Psoas muscle (tissue), 8 donors: Measurements from ENCODE around the gene AVPR1B. TPM values are rescaled to one million over a fixed set of nuclear protein-coding genes. Genes with fewer than 3 reads are reported as not detected.

ENCODE experiments used
- ATAC-seq, 4 donors: fragments of 200-7000 bp; cut with Tn5 transposase; one replicate each; pipeline ENCODE4 v1.9.1; 2020; ENCODE audit warnings: moderate library complexity in 3 of 4, mild to moderate bottlenecking in 2 of 4
- DNase-seq, 2 donors: peaks; one replicate each; pipeline ENCODE4 v3.0.0-alpha.2; 2020
- H3K27ac ChIP-seq: fragments of 200-600 bp; one replicate; pipeline ENCODE4 v1.8.0; 2022
- H3K27me3 ChIP-seq, 3 donors: fragments of 200-600 bp in 1 of 3; one replicate each; pipeline versions ENCODE4 v1.6.1 to v1.8.0; 2013 to 2022; ENCODE audit warnings: low read length in 2 of 3, mild to moderate bottlenecking in 2 of 3, moderate library complexity in 1 of 3; ENCODE audit not compliant: insufficient read depth in 3 of 3
- H3K36me3 ChIP-seq, 2 donors: fragments of 200-600 bp in 1 of 2; one replicate each; pipeline versions ENCODE4 v1.6.1 to v1.8.0; 2013 to 2022; ENCODE audit warnings: low read depth in 1 of 2, mild to moderate bottlenecking in 1 of 2, moderate library complexity in 1 of 2; ENCODE audit not compliant: insufficient read depth in 1 of 2
- H3K4me1 ChIP-seq: fragments of 200-600 bp; one replicate; pipeline ENCODE4 v1.8.0; 2022
- H3K4me3 ChIP-seq: fragments of 200-600 bp; one replicate; pipeline ENCODE4 v1.8.0; 2022; ENCODE audit warnings: mild to moderate bottlenecking
- H3K9me3 ChIP-seq: fragments of 200-600 bp; one replicate; pipeline ENCODE4 v1.8.0; 2022
- WGBS, 3 donors: extraction: QIAGEN DNeasy Blood & Tissue Kit; methylation state at CpG; one replicate each; pipeline versions ENCODE4 v1.1.6 to v1.1.7; 2013; 5-methylcytosine and 5-hydroxymethylcytosine counted together
- intact Hi-C, 2 donors: fragments of 100-400 bp; cut with DNase I; formaldehyde crosslinking; loops; one replicate each; pipeline versions ENCODE4 v1.11.0 to v1.14.2; 2022
- polyA plus RNA-seq, 3 donors: library from polyadenylated mRNA; stranded (reverse); fragments of 200-250 nt; gene quantifications; one replicate each; pipeline ENCODE4 v1.2.3, GENCODE V29; 2013
- total RNA-seq, 4 donors: library from RNA; stranded (reverse); fragmentation: NEBNext Ultra II Directional in 2 of 4; extraction: Animal tissue kit (Norgen Biotek cat#: 25700) in 2 of 4; gene quantifications; one replicate each; pipeline versions ENCODE4 v1.2.1 to v1.2.4, GENCODE V29; 2021 to 2023
- TF ChIP-seq, protein P1 (sequence below): fragments of 200-600 bp; IDR thresholded peaks from one replicate; pipeline ENCODE4 v1.8.0; 2022; ENCODE audit warnings: antibody characterized with exemption
- donor health status: healthy with polysubstance abuse.
- donor health status: DM: no; HTN: no; CAD: no; lungs with moderate emphysema.
- donor health status: Bipolar disorder and iron deficiency.
- donor health status: healthy.
- donor health status: DM: yes; HTN: yes; CAD: no.
- donor health status: DM: no; HTN: no; CAD: no.
- donor health status: DM: no; HTN: no; CAD: no.
- donor health status: DM: yes; HTN: yes; CAD: no.

Gene AVPR1B
- total and polyA plus RNA-seq, 7 donors: not detected

GRCh38 chr1:206142770-206143169, 25.6 kb upstream of the AVPR1B start:
- H3K9me3 ChIP-seq: no peaks in the 10 kb centered on the region
- H3K4me1 ChIP-seq: no peaks in the 10 kb centered on the region
- H3K27ac ChIP-seq: no peak overlapping the region
- H3K36me3 ChIP-seq: no peaks in the 10 kb centered on the region
- TF ChIP-seq, protein P1, sequence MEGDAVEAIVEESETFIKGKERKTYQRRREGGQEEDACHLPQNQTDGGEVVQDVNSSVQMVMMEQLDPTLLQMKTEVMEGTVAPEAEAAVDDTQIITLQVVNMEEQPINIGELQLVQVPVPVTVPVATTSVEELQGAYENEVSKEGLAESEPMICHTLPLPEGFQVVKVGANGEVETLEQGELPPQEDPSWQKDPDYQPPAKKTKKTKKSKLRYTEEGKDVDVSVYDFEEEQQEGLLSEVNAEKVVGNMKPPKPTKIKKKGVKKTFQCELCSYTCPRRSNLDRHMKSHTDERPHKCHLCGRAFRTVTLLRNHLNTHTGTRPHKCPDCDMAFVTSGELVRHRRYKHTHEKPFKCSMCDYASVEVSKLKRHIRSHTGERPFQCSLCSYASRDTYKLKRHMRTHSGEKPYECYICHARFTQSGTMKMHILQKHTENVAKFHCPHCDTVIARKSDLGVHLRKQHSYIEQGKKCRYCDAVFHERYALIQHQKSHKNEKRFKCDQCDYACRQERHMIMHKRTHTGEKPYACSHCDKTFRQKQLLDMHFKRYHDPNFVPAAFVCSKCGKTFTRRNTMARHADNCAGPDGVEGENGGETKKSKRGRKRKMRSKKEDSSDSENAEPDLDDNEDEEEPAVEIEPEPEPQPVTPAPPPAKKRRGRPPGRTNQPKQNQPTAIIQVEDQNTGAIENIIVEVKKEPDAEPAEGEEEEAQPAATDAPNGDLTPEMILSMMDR: no peak
- H3K27me3 ChIP-seq: peaks cover 0 to 4% (median 4%) of the 10 kb centered on the region in 3 donors
- intact Hi-C loops: no loop called here
- DNase-seq (no peak), ATAC-seq (no peak)
- 78 to 83% (median 79%) methylated on average over 2 of the region's 2 CpGs for WGBS, 3 donors
- no peak overlapping the region for H3K4me3 ChIP-seq

- no peak for DNase-seq
- TF ChIP-seq, protein P1: no peak
- H3K4me1 ChIP-seq: no peaks in the 10 kb centered on the region
- no peaks in the 10 kb centered on the region for H3K9me3 ChIP-seq
- WGBS, 3 donors: 88 to 93% (median 90%) methylated on average over 3 of the region's 3 CpGs
- intact Hi-C loops: no loop called here
- ATAC-seq: no peak
- H3K36me3 ChIP-seq: no peaks in the 10 kb centered on the region
- H3K27me3 ChIP-seq: peaks cover 0 to 4% (median 4%) of the 10 kb centered on the region in 3 donors
- no peak overlapping the region for H3K27ac ChIP-seq
- no peak overlapping the region for H3K4me3 ChIP-seq
Observed at GRCh38 chr1:206142011-206142410, 24.8 kb upstream of the AVPR1B start.

GRCh38 chr1:206136241-206136640, 19.1 kb upstream of the AVPR1B start:
- H3K27me3 ChIP-seq: peaks cover 0 to 4% (median 0%) of the 10 kb centered on the region in 3 donors
- DNase-seq: no peak
- no peaks in the 10 kb centered on the region for H3K4me1 ChIP-seq
- intact Hi-C loops: no loop called here
- 49 to 60% (median 59%) methylated on average over 2 of the region's 2 CpGs for WGBS, 3 donors
- H3K9me3 ChIP-seq: no peaks in the 10 kb centered on the region
- H3K4me3 ChIP-seq: no peak overlapping the region
- no peak for ATAC-seq
- no peak overlapping the region for H3K27ac ChIP-seq
- TF ChIP-seq, protein P1: no peak
- no peaks in the 10 kb centered on the region for H3K36me3 ChIP-seq

GRCh38 chr1:206135248-206135647, 18.1 kb upstream of the AVPR1B start:
- TF ChIP-seq, protein P1: no peak
- ATAC-seq: no peak

GRCh38 chr1:206133751-206134415, 16.7 kb upstream of the AVPR1B start:
- ATAC-seq (no peak), DNase-seq (no peak)
- intact Hi-C loops: no loop called here
- H3K4me3 ChIP-seq: no peak overlapping the region
- 62 to 74% (median 67%) methylated on average over 7 of the region's 7 CpGs for WGBS, 3 donors
- H3K27me3 ChIP-seq: no peaks in the 10 kb centered on the region
- no peaks in the 10 kb centered on the region for H3K36me3 ChIP-seq
- H3K4me1 ChIP-seq: no peaks in the 10 kb centered on the region
- H3K27ac ChIP-seq: no peak overlapping the region
- TF ChIP-seq, protein P1: no peak
- no peaks in the 10 kb centered on the region for H3K9me3 ChIP-seq

More at GRCh38 chr1:206135248-206135647, 18.1 kb upstream of the AVPR1B start:
- DNase-seq: no peak
- H3K4me3 ChIP-seq: no peak overlapping the region
- H3K27ac ChIP-seq: no peak overlapping the region
- no peaks in the 10 kb centered on the region for H3K36me3 ChIP-seq
- no peaks in the 10 kb centered on the region for H3K27me3 ChIP-seq
- no peaks in the 10 kb centered on the region for H3K9me3 ChIP-seq
- 78 to 84% (median 84%) methylated on average over 2 of the region's 2 CpGs for WGBS, 3 donors
- intact Hi-C loops: no loop called here
- no peaks in the 10 kb centered on the region for H3K4me1 ChIP-seq
